ENCODE measurements around the gene IL5RA. TPM values are rescaled to one million over a fixed set of nuclear protein-coding genes. Genes with fewer than 3 reads are reported as not detected.

IL5RA gene
- total and polyA plus RNA-seq, 7 donors = under 0.01 to 0.49 (median 0.10) TPM; not detected in 3

- no peak for TF ChIP-seq CTCF (IDR thresholded peaks at IDR 0.05)
- TF ChIP-seq POLR2AphosphoS5 (IDR thresholded peaks at IDR 0.05) = no peak
- no peak for TF ChIP-seq EP300 (IDR thresholded peaks at IDR 0.05)
- no peak for TF ChIP-seq POLR2A (IDR thresholded peaks at IDR 0.05)
- no peak overlapping the region for H3K4me3 ChIP-seq
- no peaks in the 10 kb centered on the region for H3K4me1 ChIP-seq
- H3K9me3 ChIP-seq = no peaks in the 10 kb centered on the region
- WGBS, 2 donors = 72 to 82% methylated on average over 5 of the region's 5 CpGs
- no peaks in the 10 kb centered on the region for H3K27me3 ChIP-seq
- H3K36me3 ChIP-seq = no peaks in the 10 kb centered on the region
- intact Hi-C loops (cut with DNase I) = no loop called here
- H3K27ac ChIP-seq = no peak overlapping the region
- DNase-seq = no peak
These were observed 40.5 kb downstream of the IL5RA start for GRCh38 chr3:3069723-3070122.

GRCh38 chr3:3068358-3068881 is 41.8 kb downstream of the IL5RA start:
- no peaks in the 10 kb centered on the region for H3K4me1 ChIP-seq
- no peak overlapping the region for H3K27ac ChIP-seq
- DNase-seq = no peak
- intact Hi-C loops (cut with DNase I) = no loop called here
- no peak for TF ChIP-seq CTCF (IDR thresholded peaks at IDR 0.05)
- TF ChIP-seq POLR2AphosphoS5 (IDR thresholded peaks at IDR 0.05) = no peak
- TF ChIP-seq EP300 (IDR thresholded peaks at IDR 0.05) = no peak
- H3K27me3 ChIP-seq = no peaks in the 10 kb centered on the region
- H3K4me3 ChIP-seq = no peak overlapping the region
- 88 to 93% methylated on average over 1 of the region's 1 CpG for WGBS, 2 donors
- H3K36me3 ChIP-seq = no peaks in the 10 kb centered on the region
- H3K9me3 ChIP-seq = no peaks in the 10 kb centered on the region

- no peak overlapping the region for H3K4me3 ChIP-seq
- H3K36me3 ChIP-seq = no peaks in the 10 kb centered on the region
- no peak for DNase-seq
- 93 to 94% methylated on average over 4 of the region's 4 CpGs for WGBS, 2 donors
- no peaks in the 10 kb centered on the region for H3K4me1 ChIP-seq
- TF ChIP-seq POLR2A (IDR thresholded peaks at IDR 0.05) = no peak
- no peak for TF ChIP-seq CTCF (IDR thresholded peaks at IDR 0.05)
- no peak for TF ChIP-seq EP300 (IDR thresholded peaks at IDR 0.05)
- TF ChIP-seq POLR2AphosphoS5 (IDR thresholded peaks at IDR 0.05) = no peak
- H3K27ac ChIP-seq = no peak overlapping the region
- H3K27me3 ChIP-seq = no peaks in the 10 kb centered on the region
- no peaks in the 10 kb centered on the region for H3K9me3 ChIP-seq
- intact Hi-C loops (cut with DNase I) = no loop called here
These were observed 43.3 kb downstream of the IL5RA start for GRCh38 chr3:3066910-3067309.

- no peak for DNase-seq
- no peaks in the 10 kb centered on the region for H3K36me3 ChIP-seq
- H3K9me3 ChIP-seq = no peaks in the 10 kb centered on the region
- no peak overlapping the region for H3K27ac ChIP-seq
- no peaks in the 10 kb centered on the region for H3K4me1 ChIP-seq
- H3K4me3 ChIP-seq = no peak overlapping the region
- no peak for TF ChIP-seq CTCF (IDR thresholded peaks at IDR 0.05)
- TF ChIP-seq POLR2AphosphoS5 (IDR thresholded peaks at IDR 0.05) = no peak
- TF ChIP-seq POLR2A (IDR thresholded peaks at IDR 0.05) = no peak
- no peak for TF ChIP-seq EP300 (IDR thresholded peaks at IDR 0.05)
- 57 to 59% methylated on average over 2 of the region's 2 CpGs for WGBS, 2 donors
- no peaks in the 10 kb centered on the region for H3K27me3 ChIP-seq
- intact Hi-C loops (cut with DNase I) = no loop called here
These were observed 43.8 kb downstream of the IL5RA start for GRCh38 chr3:3066378-3066777.

GRCh38 chr3:3065876-3066275 is 44.3 kb downstream of the IL5RA start:
- no peaks in the 10 kb centered on the region for H3K27me3 ChIP-seq
- no peak overlapping the region for H3K27ac ChIP-seq
- no peak overlapping the region for H3K4me3 ChIP-seq
- H3K9me3 ChIP-seq = no peaks in the 10 kb centered on the region
- DNase-seq = no peak
- WGBS, 2 donors = 80 to 89% methylated on average over 2 of the region's 2 CpGs
- no peaks in the 10 kb centered on the region for H3K36me3 ChIP-seq
- intact Hi-C loops (cut with DNase I) = no loop called here
- TF ChIP-seq POLR2AphosphoS5 (IDR thresholded peaks at IDR 0.05) = no peak
- no peak for TF ChIP-seq POLR2A (IDR thresholded peaks at IDR 0.05)
- no peak for TF ChIP-seq CTCF (IDR thresholded peaks at IDR 0.05)
- TF ChIP-seq EP300 (IDR thresholded peaks at IDR 0.05) = no peak
- no peaks in the 10 kb centered on the region for H3K4me1 ChIP-seq

Measured in sigmoid colon (tissue), 7 donors.